ENCODE measurements around the gene F7.
"Not testable (repeated sequence)": the region's sequence is repeated elsewhere in the genome, so short reads cannot be mapped to it uniquely, and the experiment has no call there.

The F7 gene

DNA sequence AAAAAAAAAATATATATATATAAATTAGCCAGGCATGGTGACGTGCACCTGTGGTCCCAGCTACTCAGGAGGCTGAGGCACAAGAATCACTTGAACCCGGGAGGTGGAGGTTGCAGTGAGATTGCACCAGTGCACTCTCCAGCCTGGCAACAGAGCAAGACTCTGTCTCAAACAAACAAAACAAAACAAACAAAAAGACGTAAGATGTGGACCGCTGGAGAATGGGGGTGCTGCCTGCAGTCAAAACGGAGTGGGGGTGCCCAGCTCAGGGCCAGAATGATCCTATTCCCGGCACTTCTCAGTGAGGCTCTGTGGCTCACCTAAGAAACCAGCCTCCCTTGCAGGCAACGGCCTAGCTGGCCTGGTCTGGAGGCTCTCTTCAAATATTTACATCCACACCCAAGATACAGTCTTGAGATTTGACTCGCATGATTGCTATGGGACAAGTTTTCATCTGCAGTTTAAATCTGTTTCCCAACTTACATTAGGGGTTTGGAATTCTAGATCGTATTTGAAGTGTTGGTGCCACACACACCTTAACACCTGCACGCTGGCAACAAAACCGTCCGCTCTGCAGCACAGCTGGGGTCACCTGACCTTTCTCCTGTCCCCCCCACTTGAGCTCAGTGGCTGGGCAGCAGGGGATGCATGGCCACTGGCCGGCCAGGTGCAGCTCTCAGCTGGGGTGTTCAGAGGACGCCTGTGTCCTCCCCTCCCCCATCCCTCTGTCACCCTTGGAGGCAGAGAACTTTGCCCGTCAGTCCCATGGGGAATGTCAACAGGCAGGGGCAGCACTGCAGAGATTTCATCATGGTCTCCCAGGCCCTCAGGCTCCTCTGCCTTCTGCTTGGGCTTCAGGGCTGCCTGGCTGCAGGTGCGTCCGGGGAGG lies at the start of gene F7:
Gene F7 (plus strand): TSS at position 760 of the 889 bp plus-strand sequence. CDS start 51 bp downstream, at position 811.
- no peak for DNase-seq (ENCODE audit: low read depth in 3 of 3)

GRCh38 chr13:113057084-113057483 lies 48.5 kb upstream of the F7 start:
- no peak for DNase-seq (ENCODE audit: low read depth in 3 of 3)

GRCh38 chr13:113057559-113057958 lies 48.0 kb upstream of the F7 start:
- not testable (repeated sequence) for DNase-seq (ENCODE audit: low read depth in 3 of 3)

DNA sequence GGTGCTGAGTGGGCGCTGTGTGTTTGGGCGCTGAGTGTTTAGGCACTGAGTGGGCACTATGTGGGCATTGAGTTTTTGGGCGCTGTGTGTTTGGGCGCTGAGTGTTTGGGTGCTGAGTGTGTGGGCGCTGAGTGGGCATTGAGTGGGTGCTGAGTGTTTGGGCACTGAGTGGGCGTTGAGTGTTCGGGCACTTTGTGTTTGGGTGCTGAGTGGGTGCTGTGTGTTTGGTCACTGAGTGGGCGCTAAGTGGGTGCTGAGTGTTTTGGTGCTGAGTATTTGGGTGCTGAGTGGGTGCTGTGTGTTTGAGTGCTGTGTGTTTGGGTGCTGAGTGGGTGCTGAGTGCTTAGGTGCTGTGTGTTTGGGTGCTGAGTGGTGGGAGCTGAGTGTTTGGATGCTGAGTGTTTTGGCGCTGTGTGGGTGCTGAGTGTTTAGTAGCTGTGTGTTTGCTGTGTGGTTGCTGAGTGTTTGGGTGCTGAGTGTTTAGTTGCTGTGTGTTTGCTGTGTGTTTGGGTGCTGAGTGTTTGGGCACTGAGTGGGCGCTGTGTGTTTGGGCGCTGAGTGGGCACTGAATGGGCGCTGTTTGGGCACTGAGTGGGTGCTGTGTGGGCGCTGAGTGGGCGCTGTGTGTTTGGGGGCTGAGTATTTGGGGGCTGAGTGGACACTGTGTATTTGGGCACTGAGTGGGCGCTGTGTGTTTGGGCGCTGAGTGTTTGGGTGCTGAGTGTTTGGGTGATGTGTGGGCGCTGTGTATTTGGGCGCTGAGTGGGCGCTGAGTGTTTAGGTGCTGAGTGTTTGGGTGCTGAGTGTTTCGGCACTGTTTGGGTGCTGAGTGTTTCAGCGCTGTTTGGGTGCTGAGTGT lies 47.2 kb upstream of the F7 start:
- DNase-seq (ENCODE audit: low read depth in 3 of 3), result no peak

- DNase-seq (ENCODE audit: low read depth in 3 of 3), result no peak
These were observed 46.4 kb upstream of the F7 start for GRCh38 chr13:113058988-113059850.

- no peak for DNase-seq (ENCODE audit: low read depth in 3 of 3)
These were observed 45.7 kb upstream of the F7 start for GRCh38 chr13:113059891-113060290.

GRCh38 chr13:113060557-113061270 lies 44.9 kb upstream of the F7 start:
- DNase-seq (ENCODE audit: low read depth in 3 of 3), result no peak

DNA sequence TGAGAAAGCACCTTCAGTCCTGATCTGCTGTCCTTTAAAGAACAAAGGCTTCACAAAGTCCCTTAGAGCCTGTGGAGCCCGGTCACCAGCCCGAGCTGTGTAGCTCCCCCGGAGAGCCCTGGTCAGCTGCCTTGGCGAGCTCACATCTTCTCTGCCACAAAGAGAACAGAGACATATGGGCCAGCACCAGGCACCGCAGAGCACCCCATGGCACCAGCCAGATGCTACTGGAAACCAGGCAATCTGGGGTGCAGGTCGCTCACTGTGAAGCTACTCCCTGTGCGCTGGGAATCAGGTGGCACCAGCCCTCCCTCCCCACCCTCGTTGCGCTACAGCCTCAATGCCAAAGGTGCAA lies 44.3 kb upstream of the F7 start:
- DNase-seq (ENCODE audit: low read depth in 3 of 3), result no peak

GRCh38 chr13:113061796-113062425 lies 43.7 kb upstream of the F7 start:
- DNase-seq (ENCODE audit: low read depth in 3 of 3), result no peak

- no peak for DNase-seq (ENCODE audit: low read depth in 3 of 3)
These were observed 42.9 kb upstream of the F7 start for GRCh38 chr13:113062691-113063090.

- no peak for DNase-seq (ENCODE audit: low read depth in 3 of 3)
These were observed 42.5 kb upstream of the F7 start for GRCh38 chr13:113063091-113063491.

GRCh38 chr13:113064000-113064533 lies 41.5 kb upstream of the F7 start:
- DNase-seq (ENCODE audit: low read depth in 3 of 3), result no peak

GRCh38 chr13:113064534-113065405 lies 40.8 kb upstream of the F7 start:
- no peak for DNase-seq (ENCODE audit: low read depth in 3 of 3)

DNA sequence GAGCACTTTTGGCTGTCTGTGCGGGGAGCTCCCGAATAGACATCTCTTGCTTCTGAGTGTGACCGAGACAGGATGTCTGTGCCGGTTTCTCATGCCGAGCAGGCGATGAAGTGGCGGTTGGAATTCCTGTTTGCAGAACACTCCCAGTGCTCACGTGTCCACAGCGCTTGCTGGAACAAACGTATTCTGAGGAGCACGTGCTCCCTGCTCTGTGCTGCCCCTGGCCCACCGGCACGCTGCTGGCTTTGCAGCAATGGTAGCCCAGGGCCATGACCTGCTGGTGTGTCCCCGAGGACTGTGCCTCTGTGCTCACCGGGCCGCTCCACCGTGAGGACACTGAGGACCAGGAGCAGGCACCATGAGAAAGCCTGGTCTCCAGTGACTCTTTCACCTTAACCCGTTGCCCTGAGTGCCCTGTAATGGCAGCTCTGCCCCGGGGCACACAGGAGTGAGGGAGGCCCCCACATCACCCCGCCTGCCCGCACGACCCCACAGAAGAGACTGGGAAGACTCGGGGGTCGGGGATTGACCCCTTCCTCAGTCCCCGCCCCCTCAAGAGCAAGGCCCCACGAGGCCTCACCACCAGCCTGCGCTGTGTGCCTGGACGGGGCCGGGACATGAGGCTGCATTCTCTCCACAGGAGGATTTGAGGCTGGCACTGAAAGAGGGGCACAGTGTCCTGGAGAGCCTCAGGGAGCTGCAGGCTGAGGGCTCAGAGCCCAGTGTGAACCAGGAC lies 40.0 kb upstream of the F7 start:
- DNase-seq (ENCODE audit: low read depth in 3 of 3), result no peak

- no peak for DNase-seq (ENCODE audit: low read depth in 3 of 3)
These were observed 39.5 kb upstream of the F7 start for GRCh38 chr13:113066142-113066455.

GRCh38 chr13:113066746-113067145 lies 38.8 kb upstream of the F7 start:
- no peak for DNase-seq (ENCODE audit: low read depth in 3 of 3)

- DNase-seq (ENCODE audit: low read depth in 3 of 3), result no peak
These were observed 35.5 kb upstream of the F7 start for GRCh38 chr13:113069861-113070805.

DNA sequence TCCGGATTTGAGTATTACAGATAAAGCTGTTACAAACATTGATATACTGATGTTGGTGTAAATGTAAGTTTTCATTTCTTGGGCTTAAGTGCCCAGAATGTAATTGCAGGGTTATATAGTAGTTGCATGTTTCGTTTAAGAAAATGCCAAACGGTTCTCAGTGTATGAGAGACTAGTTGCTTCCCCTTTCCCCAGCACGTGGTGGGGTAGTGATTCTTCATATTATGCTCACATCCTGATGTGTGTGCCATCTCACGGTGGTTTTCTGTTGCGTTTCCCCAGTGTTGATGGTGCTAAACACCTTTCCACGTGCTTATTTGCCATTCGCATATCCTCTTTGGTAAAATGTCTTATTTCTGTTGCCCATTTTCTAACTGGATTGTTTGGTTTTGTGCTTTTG lies 34.7 kb upstream of the F7 start:
- no peak for DNase-seq (ENCODE audit: low read depth in 3 of 3)
